GM21717 (cell line): ENCODE measurements around the gene TLK1.
"Not testable (repeated sequence)": the region's sequence is repeated elsewhere in the genome, so short reads cannot be mapped to it uniquely, and the experiment has no call there.

ENCODE experiments used
- ATAC-seq: cut with Tn5 transposase; IDR thresholded peaks from one replicate; pipeline ENCODE4 v1.9.1; 2021; ENCODE audit warnings: mild to moderate bottlenecking, moderate library complexity; ENCODE audit not compliant: unreplicated experiment

TLK1 gene

GRCh38 chr2:171171808-171172207, 11.1 kb upstream of the TLK1 start:
- ATAC-seq: no peak

GRCh38 chr2:171169839-171170238, 9.1 kb upstream of the TLK1 start:
- no peak for ATAC-seq

- no peak for ATAC-seq
Measured at GRCh38 chr2:171169333-171169732, 8.6 kb upstream of the TLK1 start.

- no peak for ATAC-seq
Measured at GRCh38 chr2:171167352-171167997, 6.8 kb upstream of the TLK1 start.

- ATAC-seq: no peak
Measured at GRCh38 chr2:171166328-171166983, 5.8 kb upstream of the TLK1 start.

- ATAC-seq: no peak
Measured at GRCh38 chr2:171165967-171166327, 5.3 kb upstream of the TLK1 start.

- no peak for ATAC-seq
Measured at GRCh38 chr2:171163261-171163660, 2.6 kb upstream of the TLK1 start.

- ATAC-seq: not testable (repeated sequence)
Measured at GRCh38 chr2:171162522-171163197, 2.0 kb upstream of the TLK1 start.

- ATAC-seq: peak; percentile 53
Measured at GRCh38 chr2:171160956-171161740, 455 bp upstream of the TLK1 start.

GRCh38 chr2:171159372-171160118, 1.1 kb downstream of the TLK1 start:
- ATAC-seq: peak; percentile 20

- no peak for ATAC-seq
Measured at GRCh38 chr2:171158790-171159371, 1.8 kb downstream of the TLK1 start.

GRCh38 chr2:171158036-171158789, 2.5 kb downstream of the TLK1 start:
- no peak for ATAC-seq

- ATAC-seq: no peak
Measured at GRCh38 chr2:171157109-171157500, 3.6 kb downstream of the TLK1 start.

- no peak for ATAC-seq
Measured at GRCh38 chr2:171154348-171154747, 6.3 kb downstream of the TLK1 start.

GRCh38 chr2:171150694-171151285, 9.9 kb downstream of the TLK1 start:
- ATAC-seq: no peak

- ATAC-seq: no peak
Measured at GRCh38 chr2:171149986-171150693, 10.6 kb downstream of the TLK1 start.

- ATAC-seq: no peak
Measured at GRCh38 chr2:171149171-171149938, 11.3 kb downstream of the TLK1 start.

GRCh38 chr2:171147081-171147480, 13.6 kb downstream of the TLK1 start:
- ATAC-seq: no peak
